Endothelial cell of umbilical vein (primary cell): ENCODE results near the gene NHSL2. TPM values are rescaled to one million over a fixed set of nuclear protein-coding genes. Genes with fewer than 3 reads are reported as not detected.

Source experiments
- BruUV-seq: library from RNA; stranded (reverse); fragments of 400-500 nt; replicated peaks from 2 replicates; lab custom pipeline; 2021; lab: Mats Ljungman, UMichigan
- CTCF ChIA-PET: fragments of 300-600, 350-600 bp; sonication (Branson Sonifier 250); formaldehyde crosslinking; loops from one replicate; lab custom pipeline; 2021; ENCODE audit warnings: antibody characterized with exemption, inconsistent platforms; lab: Charles Lee
- POLR2A ChIA-PET: fragments of 300-600, 350-600 bp; sonication (Branson Sonifier 250); formaldehyde crosslinking; loops from one replicate; lab custom pipeline; 2021; ENCODE audit warnings: antibody characterized with exemption, inconsistent platforms; lab: Charles Lee
- DNase-seq: peaks from one replicate; pipeline ENCODE4 v3.0.0-alpha.2; 2011; ENCODE audit warnings: low read depth, low spot score
- FAIRE-seq: peaks from 2 replicates; lab custom pipeline; 2011; peaks lifted over from hg19 to GRCh38; lab: Jason Lieb, UNC
- H2AFZ ChIP-seq: 2 replicates; pipeline ENCODE4 v1.6.0; 2012; ENCODE audit warnings: low read depth, low read length, control low read depth, inconsistent platforms
- H3K27ac ChIP-seq: 2 replicates; pipeline ENCODE4 v1.5.1; 2011; ENCODE audit warnings: low read depth, mild to moderate bottlenecking, control low read depth, low read length, moderate library complexity; ENCODE audit not compliant: insufficient read depth
- H3K27me3 ChIP-seq, 2 experiments: 2 replicates each; pipeline versions ENCODE4 v1.6.0 to v1.6.1; 2011; ENCODE audit warnings: low read length in 2 of 2, mixed read lengths in 1 of 2; ENCODE audit not compliant: control insufficient read depth in 2 of 2, insufficient read depth in 2 of 2
- H3K36me3 ChIP-seq, 2 experiments: 2 replicates in 1 of 2; 3 replicates in 1 of 2; pipeline ENCODE4 v1.5.1; 2011; ENCODE audit warnings: low read length in 2 of 2, mild to moderate bottlenecking in 1 of 2, moderate library complexity in 1 of 2; ENCODE audit not compliant: control insufficient read depth in 2 of 2, insufficient read depth in 2 of 2; ENCODE audit errors: extremely low read depth in 1 of 2
- H3K4me1 ChIP-seq: 3 replicates; pipeline ENCODE4 v1.5.1; 2011; ENCODE audit warnings: mild to moderate bottlenecking, low read length; ENCODE audit not compliant: control insufficient read depth, insufficient read depth; ENCODE audit errors: extremely low read depth
- H3K4me2 ChIP-seq: 2 replicates; pipeline ENCODE4 v1.6.1; 2011; ENCODE audit warnings: low read length, control low read depth, mixed read lengths; ENCODE audit not compliant: insufficient read depth
- H3K4me3 ChIP-seq, 3 experiments: fragments of 200-600 bp in 1 of 3; sonication (generic), shearing (Covaris generic) in 1 of 3; replicated peaks in 1 of 3; 2 replicates each; pipeline ENCODE4 v1.5.1; 2011 to 2016; ENCODE audit warnings: control low read depth in 3 of 3, low read length in 3 of 3, mild to moderate bottlenecking in 2 of 3, inconsistent platforms in 1 of 3, low read depth in 1 of 3, moderate library complexity in 1 of 3; ENCODE audit not compliant: insufficient read depth in 1 of 3
- H3K79me2 ChIP-seq: 2 replicates; pipeline ENCODE4 v1.6.0; 2012; ENCODE audit warnings: low read length, inconsistent platforms; ENCODE audit not compliant: control insufficient read depth, insufficient read depth
- H3K9ac ChIP-seq: replicated peaks from 2 replicates; pipeline ENCODE3; 2011; ENCODE audit warnings: low read length, control low read depth; ENCODE audit not compliant: insufficient read depth; ENCODE audit errors: extremely low read depth
- H3K9me1 ChIP-seq: replicated peaks from 3 replicates; pipeline ENCODE4 v1.6.0; 2011; ENCODE audit warnings: mild to moderate bottlenecking, low read length; ENCODE audit not compliant: control insufficient read depth, insufficient read depth; ENCODE audit errors: extremely low read depth
- H3K9me3 ChIP-seq: replicated peaks from 2 replicates; pipeline ENCODE4 v1.5.1; 2012; ENCODE audit warnings: low read length, inconsistent platforms; ENCODE audit not compliant: control insufficient read depth, insufficient read depth
- H4K20me1 ChIP-seq: replicated peaks from 2 replicates; pipeline ENCODE3; 2011; ENCODE audit warnings: mild to moderate bottlenecking, low read length; ENCODE audit not compliant: control insufficient read depth, insufficient read depth; ENCODE audit errors: extremely low read depth
- CTCF ChIP-seq, 2 donors: IDR thresholded peaks; 1 replicate in 1 of 2; 2 replicates in 1 of 2; pipeline ENCODE4 v1.5.1; 2011; ENCODE audit warnings: low read length in 2 of 2, mild to moderate bottlenecking in 2 of 2, moderate library complexity in 2 of 2, control low read depth in 1 of 2, inconsistent platforms in 1 of 2, low read depth in 1 of 2; ENCODE audit not compliant: insufficient read depth in 1 of 2; ENCODE audit errors: extremely low read depth in 1 of 2
- EZH2 ChIP-seq: IDR thresholded peaks from 2 replicates; pipeline ENCODE4 v1.6.1; 2012; ENCODE audit warnings: borderline replicate concordance, low read depth, mild to moderate bottlenecking, moderate library complexity, low read length, inconsistent platforms; ENCODE audit not compliant: severe bottlenecking
- FOS ChIP-seq: IDR thresholded peaks from 2 replicates; pipeline ENCODE4 v1.6.1; 2011; ENCODE audit warnings: mild to moderate bottlenecking, low read length, moderate library complexity, borderline replicate concordance; ENCODE audit not compliant: insufficient read depth
- GATA2 ChIP-seq: IDR thresholded peaks from 2 replicates; pipeline ENCODE4 v1.7.0; 2011; ENCODE audit warnings: low read depth, mild to moderate bottlenecking, moderate library complexity, mixed read lengths, low read length; ENCODE audit not compliant: insufficient read length, insufficient read depth
- JUN ChIP-seq: IDR thresholded peaks from 2 replicates; pipeline ENCODE4 v1.6.1; 2011; ENCODE audit warnings: borderline replicate concordance, low read depth; ENCODE audit not compliant: insufficient read length, insufficient read depth
- MAX ChIP-seq: IDR thresholded peaks from 2 replicates; pipeline ENCODE4 v1.6.1; 2011; ENCODE audit not compliant: insufficient read depth, insufficient read length
- MYC ChIP-seq: IDR thresholded peaks from one replicate; pipeline ENCODE4 v1.6.1; 2011; ENCODE audit warnings: mild to moderate bottlenecking, low read depth, low read length
- POLR2A ChIP-seq: IDR thresholded peaks from 2 replicates; pipeline ENCODE4 v1.6.1; 2012; ENCODE audit warnings: low read depth, mild to moderate bottlenecking, control low read depth, low read length
- POLR2AphosphoS5 ChIP-seq: IDR thresholded peaks from 2 replicates; pipeline ENCODE4 v1.6.1; 2012; ENCODE audit warnings: low read depth, mild to moderate bottlenecking, control low read depth, low read length, moderate library complexity; ENCODE audit not compliant: insufficient read depth
- dilution Hi-C: fragments of 300-500 bp; cut with MboI; formaldehyde crosslinking; loops from one replicate; pipeline ENCODE4 v1.15.0; 2019; ENCODE audit warnings: low sequenced_read_pairs; ENCODE audit not compliant: extremely low pct_ligation_motif_present
- intact Hi-C: fragments of 100-400 bp; cut with micrococcal nuclease; formaldehyde crosslinking; loops from one replicate; pipeline ENCODE4 v1.10.0; 2022
- polyA plus RNA-seq, 4 experiments: library from polyadenylated mRNA; depleted of rRNA in 3 of 4; stranded (reverse) in 3 of 4; unstranded in 1 of 4; fragments of >200 nt; gene quantifications; 2 replicates each; pipeline versions ENCODE4 v1.2.1 to v1.2.3, GENCODE V29; 2011 to 2012; ENCODE audit warnings: missing spikeins in 1 of 4
- total RNA-seq: library from RNA; stranded (reverse); gene quantifications from 2 replicates; pipeline ENCODE4 v1.2.3, GENCODE V29; 2021

NHSL2 gene
- total and polyA plus RNA-seq, 2 donors (not counting 3 experiments of a cell fraction or from before 2014, with no cell fraction given), result 23.5 to 49.9 TPM

- FAIRE-seq, result no peak
- dilution Hi-C loops (no loop called here), intact Hi-C loops (no loop called here)
- CTCF ChIA-PET, result no interaction called here
- no peaks in the 10 kb centered on the region for H3K27me3 ChIP-seq
- POLR2A ChIA-PET, result no interaction called here
- no peaks in the 10 kb centered on the region for H4K20me1 ChIP-seq
- H3K9ac ChIP-seq, result no peak overlapping the region
- H3K36me3 ChIP-seq, result no peaks in the 10 kb centered on the region
- H3K4me3 ChIP-seq, result no peak overlapping the region
- no peak for TF ChIP-seq GATA2
- TF ChIP-seq EZH2, result no peak
- no peak for TF ChIP-seq JUN
- no peak for TF ChIP-seq FOS
- TF ChIP-seq POLR2AphosphoS5, result no peak
- no peak for TF ChIP-seq CTCF (IDR thresholded peaks at IDR 0.05; ENCODE audit: extremely low read depth in 1 of 2, insufficient read depth in 1 of 2, low read depth in 1 of 2, low read length in 2 of 2)
- no peak for TF ChIP-seq POLR2A
- TF ChIP-seq MAX, result no peak
- no peak for TF ChIP-seq MYC
- H3K9me1 ChIP-seq, result no peaks in the 10 kb centered on the region
- H3K79me2 ChIP-seq, result no peaks in the 10 kb centered on the region
- DNase-seq, result no peak
- no peak overlapping the region for H3K27ac ChIP-seq
- peaks cover 23% of the 10 kb centered on the region for H3K4me1 ChIP-seq
- no peaks in the 10 kb centered on the region for H3K9me3 ChIP-seq
- no peak overlapping the region for H2AFZ ChIP-seq
- H3K4me2 ChIP-seq, result no peak overlapping the region
- no TSS peak for BruUV-seq
These were observed 115.8 kb downstream of the NHSL2 start for GRCh38 chrX:72026341-72027023.
